Sigmoid colon (tissue), 4 donors: ENCODE data around the gene ELAVL2.

Experiments
- EP300 ChIP-seq, 4 donors: sonication (generic); formaldehyde crosslinking; IDR thresholded peaks; one replicate each; pipeline ENCODE4 v1.6.1; 2017; ENCODE audit warnings: antibody characterized with exemption in 4 of 4
- POLR2A ChIP-seq, 2 donors: fragments of 450-650 bp; IDR thresholded peaks; one replicate each; pipeline ENCODE4 v1.6.1; 2016; ENCODE audit warnings: antibody characterized with exemption in 2 of 2, mild to moderate bottlenecking in 2 of 2, moderate library complexity in 2 of 2
- POLR2AphosphoS5 ChIP-seq, 4 donors: sonication (generic); formaldehyde crosslinking; IDR thresholded peaks; one replicate each; pipeline ENCODE4 v1.6.1; 2017; ENCODE audit warnings: antibody characterized with exemption in 4 of 4
- TF ChIP-seq, protein P1 (sequence below), 4 experiments: fragments of 450-650 bp in 3 of 4; fragments of 200-600 bp in 1 of 4; IDR thresholded peaks; one replicate each; pipeline ENCODE4 v1.5.1; 2016 to 2019; ENCODE audit warnings: antibody characterized with exemption in 4 of 4, mild to moderate bottlenecking in 3 of 4, moderate library complexity in 2 of 4

DNA sequence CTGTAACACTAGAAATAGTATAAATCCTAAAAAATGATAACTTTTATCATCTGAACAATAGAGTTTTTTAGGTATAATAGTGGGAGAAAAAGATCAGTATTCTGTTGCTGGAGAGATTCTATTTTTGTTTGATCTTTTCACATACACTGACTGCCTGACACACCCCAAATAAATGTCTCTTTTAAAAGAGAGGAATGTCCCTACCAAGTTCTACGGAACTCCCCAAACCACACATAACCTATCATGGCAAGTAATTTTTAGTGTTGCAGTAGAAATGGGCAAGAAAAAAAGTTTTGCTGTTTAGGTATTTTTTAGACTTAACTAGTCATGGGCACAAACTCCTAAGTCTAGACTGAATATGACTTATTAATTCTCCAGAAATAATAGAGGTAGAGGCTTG lies 139.1 kb downstream of the ELAVL2 start:
- TF ChIP-seq, protein P1, sequence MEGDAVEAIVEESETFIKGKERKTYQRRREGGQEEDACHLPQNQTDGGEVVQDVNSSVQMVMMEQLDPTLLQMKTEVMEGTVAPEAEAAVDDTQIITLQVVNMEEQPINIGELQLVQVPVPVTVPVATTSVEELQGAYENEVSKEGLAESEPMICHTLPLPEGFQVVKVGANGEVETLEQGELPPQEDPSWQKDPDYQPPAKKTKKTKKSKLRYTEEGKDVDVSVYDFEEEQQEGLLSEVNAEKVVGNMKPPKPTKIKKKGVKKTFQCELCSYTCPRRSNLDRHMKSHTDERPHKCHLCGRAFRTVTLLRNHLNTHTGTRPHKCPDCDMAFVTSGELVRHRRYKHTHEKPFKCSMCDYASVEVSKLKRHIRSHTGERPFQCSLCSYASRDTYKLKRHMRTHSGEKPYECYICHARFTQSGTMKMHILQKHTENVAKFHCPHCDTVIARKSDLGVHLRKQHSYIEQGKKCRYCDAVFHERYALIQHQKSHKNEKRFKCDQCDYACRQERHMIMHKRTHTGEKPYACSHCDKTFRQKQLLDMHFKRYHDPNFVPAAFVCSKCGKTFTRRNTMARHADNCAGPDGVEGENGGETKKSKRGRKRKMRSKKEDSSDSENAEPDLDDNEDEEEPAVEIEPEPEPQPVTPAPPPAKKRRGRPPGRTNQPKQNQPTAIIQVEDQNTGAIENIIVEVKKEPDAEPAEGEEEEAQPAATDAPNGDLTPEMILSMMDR (IDR thresholded peaks at IDR 0.05) = no peak
- TF ChIP-seq POLR2A (IDR thresholded peaks at IDR 0.05) (no peak), POLR2AphosphoS5 (IDR thresholded peaks at IDR 0.05) (no peak), EP300 (IDR thresholded peaks at IDR 0.05) (no peak)
